Measurements from ENCODE around the gene GTPBP8.

Gene GTPBP8

GRCh38 chr3:112990672-112991602 lies at the start of gene GTPBP8:
TSS of gene GTPBP8 (plus strand) at chr3:112990984. CDS start at chr3:112991000, 16 bp downstream.
- peak; percentile 69 to 83 for DNase-seq (ENCODE audit: low read depth in 1 of 2, low spot score in 1 of 2)

DNA sequence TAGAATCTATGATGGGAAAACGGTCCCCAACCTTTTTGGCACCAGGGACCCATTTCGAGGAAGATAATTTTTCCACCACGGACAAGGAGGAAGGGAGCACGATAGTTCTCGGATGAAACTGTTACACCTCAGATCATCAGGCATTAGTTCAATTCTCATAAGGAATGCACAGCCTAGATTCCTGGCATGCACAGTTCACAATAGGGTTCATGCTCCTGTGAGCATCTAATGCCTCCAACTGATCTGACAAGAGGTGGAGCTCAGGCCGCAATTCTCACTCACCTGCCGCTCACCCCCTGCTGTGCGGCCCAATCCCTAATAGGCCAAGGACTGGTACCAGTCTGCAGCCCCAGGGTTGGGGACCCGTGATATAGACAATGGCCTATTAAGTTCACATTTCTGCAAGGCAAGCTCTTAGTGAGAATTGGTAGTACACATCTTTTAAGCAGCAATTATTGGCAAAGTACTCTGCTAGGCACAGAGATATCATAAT lies 42.4 kb upstream of the GTPBP8 start:
- no peak for DNase-seq (ENCODE audit: low read depth in 1 of 2, low spot score in 1 of 2)

DNA sequence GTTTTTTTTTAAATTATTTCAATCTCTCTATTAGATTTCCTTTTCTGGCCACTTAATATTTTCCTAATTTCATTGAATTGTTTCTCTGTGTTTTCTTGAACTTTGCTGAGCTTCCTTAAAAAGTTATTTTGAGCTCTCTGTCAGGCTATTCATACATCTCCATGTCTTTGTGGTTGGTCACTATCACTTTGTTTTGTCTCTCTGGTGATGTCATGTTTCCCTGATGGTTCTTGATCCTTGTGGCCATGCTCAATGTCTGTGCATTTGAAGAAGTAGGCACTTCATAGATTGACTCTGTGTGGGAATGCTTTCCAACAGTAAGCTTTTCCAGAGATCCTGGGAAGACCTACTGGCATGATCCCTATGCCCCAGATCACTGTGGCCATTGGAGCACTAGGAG lies 34.4 kb upstream of the GTPBP8 start:
- no peak for DNase-seq (ENCODE audit: low read depth in 1 of 2, low spot score in 1 of 2)

GRCh38 chr3:112958811-112959560 lies 31.8 kb upstream of the GTPBP8 start:
- DNase-seq (ENCODE audit: low read depth in 1 of 2, low spot score in 1 of 2): no peak

DNA sequence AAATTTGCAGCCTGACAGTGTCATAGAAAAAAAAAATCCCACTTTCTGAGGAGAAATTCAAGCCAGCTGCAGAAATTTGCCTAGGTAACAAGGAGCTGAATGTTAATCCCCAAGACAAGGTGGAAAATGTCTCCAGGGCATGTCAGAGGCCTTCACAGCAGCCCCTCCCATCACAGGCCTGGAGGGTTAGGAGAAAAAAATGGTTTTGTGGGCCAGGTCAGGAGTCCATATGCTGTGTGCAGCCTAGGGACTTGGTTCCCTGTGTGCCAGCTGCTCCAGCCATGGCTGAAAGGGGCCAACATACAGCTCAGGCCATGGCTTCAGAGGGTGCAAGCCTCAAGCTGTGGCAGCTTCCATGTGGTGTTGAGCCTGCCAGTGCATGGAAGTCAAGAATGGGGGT lies 27.1 kb upstream of the GTPBP8 start:
- DNase-seq (ENCODE audit: low read depth in 1 of 2, low spot score in 1 of 2): no peak

GRCh38 chr3:112965656-112966055 lies 25.1 kb upstream of the GTPBP8 start:
- no peak for DNase-seq (ENCODE audit: low read depth in 1 of 2, low spot score in 1 of 2)

DNA sequence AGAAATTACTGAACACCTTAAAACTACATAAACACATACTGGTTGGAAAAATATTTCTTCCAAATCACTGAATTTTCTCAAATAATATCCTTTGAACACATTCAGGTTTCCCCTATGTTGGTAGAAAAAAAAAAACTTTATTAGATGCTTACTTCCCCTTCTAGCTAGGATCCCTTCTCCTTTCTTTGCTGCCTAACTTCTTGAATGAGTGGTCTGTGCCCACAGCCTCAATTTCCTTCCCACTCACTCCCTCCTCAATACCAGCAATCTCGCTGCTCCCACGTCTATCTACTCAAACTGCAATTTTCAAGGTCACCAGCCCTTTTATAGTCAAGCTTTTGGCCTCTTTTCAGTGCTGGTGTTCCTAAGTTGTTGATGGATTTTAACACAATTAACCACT lies 24.2 kb upstream of the GTPBP8 start:
- DNase-seq (ENCODE audit: low read depth in 1 of 2, low spot score in 1 of 2): no peak

DNA sequence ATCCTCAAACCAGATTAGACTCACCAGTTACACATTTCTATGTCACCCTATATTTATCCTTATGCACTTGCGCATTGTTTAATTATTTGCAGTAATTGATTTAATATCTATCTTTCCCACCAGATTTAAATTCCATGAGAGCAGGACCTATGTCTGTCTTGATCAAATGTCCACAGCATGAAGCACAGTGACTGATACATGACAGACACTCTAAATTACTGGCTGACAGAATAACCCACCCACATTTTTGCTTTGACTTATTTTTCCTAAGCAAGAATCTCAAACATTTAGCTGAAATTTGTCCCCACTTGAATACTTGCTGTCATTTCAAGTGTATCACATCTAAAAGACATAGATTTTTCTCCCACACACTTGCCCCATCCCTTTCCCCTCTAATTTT lies 23.4 kb upstream of the GTPBP8 start:
- DNase-seq (ENCODE audit: low read depth in 1 of 2, low spot score in 1 of 2): no peak

- DNase-seq (ENCODE audit: low read depth in 1 of 2, low spot score in 1 of 2): no peak
Measured at GRCh38 chr3:112967828-112968227, 23.0 kb upstream of the GTPBP8 start.

GRCh38 chr3:112972158-112972557 lies 18.6 kb upstream of the GTPBP8 start:
- no peak for DNase-seq (ENCODE audit: low read depth in 1 of 2, low spot score in 1 of 2)

DNA sequence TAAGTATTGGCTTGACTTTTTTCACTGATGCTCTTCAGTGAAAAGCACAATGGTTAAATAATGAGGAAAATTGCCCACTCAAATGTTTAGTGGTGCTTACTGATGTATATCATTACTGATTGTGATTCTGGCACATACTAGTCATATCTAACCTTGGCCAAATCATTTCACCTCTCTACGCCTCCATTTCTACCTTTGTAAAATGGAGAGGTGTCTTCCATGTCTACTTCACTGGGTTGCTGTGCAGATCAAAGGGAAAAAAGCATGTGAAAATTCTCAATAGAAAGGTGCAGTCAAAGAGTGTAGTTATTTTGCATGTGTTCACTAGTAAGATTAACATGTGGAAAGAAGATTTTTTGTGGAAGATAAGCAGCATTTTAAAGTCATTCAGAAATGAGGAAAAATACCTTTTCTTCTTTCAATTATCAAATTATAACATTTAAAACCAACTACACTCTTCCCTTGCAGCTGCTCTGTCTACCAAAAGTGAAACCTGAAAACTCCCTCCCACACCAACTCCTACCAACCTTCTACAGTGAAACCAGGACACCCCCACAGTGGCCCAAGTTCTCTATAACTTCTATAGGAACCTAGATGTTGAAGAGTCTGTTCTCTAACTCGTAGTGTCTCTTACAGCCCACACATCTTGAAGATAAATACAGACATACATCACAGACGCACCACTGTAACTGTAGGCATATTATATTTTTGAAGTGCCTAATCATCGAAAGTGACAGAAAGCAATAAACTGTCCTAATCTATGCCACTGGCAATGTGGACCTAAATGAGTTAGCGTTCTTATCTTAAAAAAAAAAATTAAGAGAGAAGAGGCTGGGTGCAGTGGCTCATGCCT lies 17.2 kb upstream of the GTPBP8 start:
- DNase-seq (ENCODE audit: low read depth in 1 of 2, low spot score in 1 of 2): peak in 1 of 2 donors; percentile 57

- no peak for DNase-seq (ENCODE audit: low read depth in 1 of 2, low spot score in 1 of 2)
Measured at GRCh38 chr3:112974178-112974517, 16.6 kb upstream of the GTPBP8 start.

- DNase-seq (ENCODE audit: low read depth in 1 of 2, low spot score in 1 of 2): no peak
Measured at GRCh38 chr3:112974894-112975293, 15.9 kb upstream of the GTPBP8 start, which contains the start of gene CD200R1. TSS of gene CD200R1 (minus strand) at chr3:112975103. CDS start at chr3:112974857, 246 bp downstream.

DNA sequence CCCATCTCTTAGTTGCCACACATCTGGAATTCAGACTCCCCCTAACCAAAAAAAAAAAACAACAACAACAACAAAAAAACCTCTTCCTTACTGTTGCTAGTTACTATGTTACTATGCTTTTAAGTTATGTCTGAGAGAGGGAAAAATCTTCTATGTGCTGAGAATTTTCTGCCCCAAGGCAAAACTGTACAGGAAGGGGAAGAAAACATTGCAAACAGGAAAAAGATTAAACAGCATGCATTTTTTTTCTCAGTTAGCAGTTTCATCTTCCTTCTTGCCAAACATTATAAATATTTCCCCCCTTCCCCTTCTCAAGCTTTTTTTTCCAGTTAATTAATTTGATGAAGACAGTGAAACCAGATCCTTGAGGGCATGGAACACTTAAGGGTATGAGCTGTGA lies 14.8 kb upstream of the GTPBP8 start:
- DNase-seq (ENCODE audit: low read depth in 1 of 2, low spot score in 1 of 2): no peak

GRCh38 chr3:112976953-112977352 lies 13.8 kb upstream of the GTPBP8 start:
- DNase-seq (ENCODE audit: low read depth in 1 of 2, low spot score in 1 of 2): no peak

GRCh38 chr3:112979244-112979832 lies 11.4 kb upstream of the GTPBP8 start:
- DNase-seq (ENCODE audit: low read depth in 1 of 2, low spot score in 1 of 2): peak in 1 of 2 donors; percentile 33

- no peak for DNase-seq (ENCODE audit: low read depth in 1 of 2, low spot score in 1 of 2)
Measured at GRCh38 chr3:112980080-112980479, 10.7 kb upstream of the GTPBP8 start.

DNA sequence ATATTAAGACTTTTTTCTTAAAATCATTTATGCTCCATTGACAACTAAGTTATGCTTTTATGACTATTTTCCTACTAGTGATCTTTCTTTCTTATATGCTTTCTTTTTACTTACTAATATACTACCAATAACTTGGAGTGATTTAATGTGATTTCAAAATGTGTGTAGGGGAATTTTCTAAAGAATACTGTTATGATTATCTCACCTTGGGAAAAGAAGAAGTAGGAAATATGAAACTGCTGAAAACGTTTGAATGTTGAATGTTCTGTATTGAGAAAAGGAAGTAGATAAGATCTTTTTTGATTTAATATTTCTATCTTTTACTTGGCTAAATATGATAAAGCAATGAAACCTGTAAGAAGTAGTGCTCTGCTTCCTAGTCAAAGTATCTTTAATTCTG lies 8.1 kb upstream of the GTPBP8 start:
- DNase-seq (ENCODE audit: low read depth in 1 of 2, low spot score in 1 of 2): no peak

DNA sequence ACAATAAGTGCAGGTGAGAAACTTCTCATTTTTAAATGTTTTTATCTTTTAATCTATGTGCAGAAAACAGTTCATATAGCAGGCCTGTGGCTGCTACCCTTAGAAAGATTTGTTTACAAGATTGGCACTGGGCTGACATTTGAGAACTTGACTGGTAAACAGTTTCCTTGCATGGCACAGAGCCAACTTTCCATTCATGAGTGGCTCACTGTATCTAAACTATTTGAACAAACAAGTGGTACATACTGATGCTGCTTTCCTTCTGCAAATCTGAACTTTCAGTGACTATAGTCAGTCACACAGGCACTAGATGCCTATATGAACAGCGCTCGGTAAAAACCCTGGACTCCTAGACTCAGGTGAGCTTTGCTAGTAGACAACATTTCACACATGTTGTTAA lies 6.3 kb upstream of the GTPBP8 start:
- DNase-seq (ENCODE audit: low read depth in 1 of 2, low spot score in 1 of 2): peak in 1 of 2 donors; percentile 44

DNA sequence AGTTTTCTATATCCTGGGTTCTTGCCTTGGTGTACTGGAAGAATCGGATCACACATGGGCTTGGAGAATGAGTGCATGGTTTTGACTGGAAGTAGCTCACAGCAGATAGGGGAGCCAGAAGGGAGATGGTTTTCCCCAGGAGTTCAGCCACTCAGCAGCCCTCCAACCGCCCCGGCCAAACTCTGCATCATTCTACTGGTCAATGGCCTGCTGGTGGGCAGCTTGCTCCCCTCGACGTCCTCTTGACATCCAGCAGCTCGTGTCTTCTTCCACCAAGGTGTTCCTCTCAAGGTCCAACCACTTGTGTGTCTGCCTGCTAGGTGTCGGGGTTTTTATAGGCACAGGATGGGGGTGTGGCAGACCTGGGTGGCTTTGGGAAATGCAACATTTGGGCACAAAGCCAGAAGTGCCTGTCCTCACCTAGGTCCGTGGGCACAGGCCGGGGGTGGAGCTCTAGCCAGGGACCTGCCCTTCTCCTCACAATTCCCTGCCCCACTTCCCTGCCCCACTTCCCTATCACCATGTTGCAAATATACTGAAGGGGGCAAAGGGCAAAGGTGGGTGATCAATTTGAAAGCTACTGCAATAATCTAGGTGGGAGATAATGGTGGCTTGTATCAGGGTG lies 3.0 kb upstream of the GTPBP8 start:
- no peak for DNase-seq (ENCODE audit: low read depth in 1 of 2, low spot score in 1 of 2)

All from activated CD4-positive, alpha-beta T cell treated with anti-CD3 and anti-CD28 coated beads, Interleukin-2, amount 50 U/mL, for 24 hours (primary cell).